IMR-90 (cell line): ENCODE results near the gene POLR1H. TPM values are rescaled to one million over a fixed set of nuclear protein-coding genes. Genes with fewer than 3 reads are reported as not detected.

Experiments
- ATAC-seq: fragments of 200-7000 bp; cut with Tn5 transposase; 2 replicates; pipeline ENCODE4 v1.9.1; 2020; ENCODE audit warnings: low read depth, mild to moderate bottlenecking, moderate library complexity
- BruUV-seq: library from RNA; stranded (reverse); fragments of 400-500 nt; replicated peaks from 2 replicates; lab custom pipeline; 2021; lab: Mats Ljungman, UMichigan
- CTCF ChIA-PET: fragments of 300-600 bp; formaldehyde crosslinking; extraction: SDS; loops from one replicate; lab custom pipeline; 2021; ENCODE audit warnings: antibody characterized with exemption; lab: Yijun Ruan, JAX
- POLR2A ChIA-PET: fragments of 300-600 bp; sonication (Branson Sonifier 250); formaldehyde crosslinking; loops from one replicate; lab custom pipeline; 2022; ENCODE audit warnings: antibody characterized with exemption; ENCODE audit not compliant: unreplicated experiment; lab: Charles Lee
- DNase-seq: peaks from one replicate; pipeline ENCODE4 v3.0.0; 2013
- H2AFZ ChIP-seq: replicated peaks from 2 replicates; pipeline ENCODE3; 2013; ENCODE audit warnings: low read length, mild to moderate bottlenecking; ENCODE audit not compliant: poor library complexity
- H2AK5ac ChIP-seq: 2 replicates; pipeline ENCODE4 v1.6.1; 2013; ENCODE audit warnings: low read depth, low read length, inconsistent platforms
- H2AK9ac ChIP-seq: replicated peaks from 2 replicates; pipeline ENCODE3; 2013; ENCODE audit warnings: mild to moderate bottlenecking, low read depth, low read length, moderate library complexity; ENCODE audit not compliant: poor library complexity
- H2BK120ac ChIP-seq: 2 replicates; pipeline ENCODE4 v1.6.1; 2013; ENCODE audit warnings: low read depth, low read length, inconsistent platforms
- H2BK15ac ChIP-seq: 3 replicates; pipeline ENCODE4 v1.6.1; 2013; ENCODE audit warnings: low read depth, low read length, inconsistent platforms
- H2BK20ac ChIP-seq: 2 replicates; pipeline ENCODE4 v1.6.1; 2013; ENCODE audit warnings: low read depth, mild to moderate bottlenecking, inconsistent platforms, low read length, moderate library complexity
- H2BK5ac ChIP-seq: 2 replicates; pipeline ENCODE4 v1.6.1; 2013; ENCODE audit warnings: mild to moderate bottlenecking, low read depth, low read length, inconsistent platforms; ENCODE audit not compliant: poor library complexity, severe bottlenecking
- H3K14ac ChIP-seq: replicated peaks from 2 replicates; pipeline ENCODE4 v1.6.1; 2013; ENCODE audit warnings: low read depth, low read length, inconsistent platforms
- H3K18ac ChIP-seq: 2 replicates; pipeline ENCODE4 v1.6.1; 2013; ENCODE audit warnings: low read depth, low read length, control low read depth
- H3K23ac ChIP-seq: 2 replicates; pipeline ENCODE4 v1.6.1; 2013; ENCODE audit warnings: low read depth, low read length, inconsistent platforms
- H3K27ac ChIP-seq: 2 replicates; pipeline ENCODE4 v1.5.1; 2013; ENCODE audit warnings: mild to moderate bottlenecking, control low read depth, low read length; ENCODE audit not compliant: insufficient read depth
- H3K27me3 ChIP-seq: 2 replicates; pipeline ENCODE4 v1.6.1; 2013; ENCODE audit warnings: low read length; ENCODE audit not compliant: control insufficient read depth, insufficient read depth
- H3K36me3 ChIP-seq: 2 replicates; pipeline ENCODE4 v1.6.1; 2013; ENCODE audit warnings: low read length, mixed read lengths; ENCODE audit not compliant: control insufficient read depth, insufficient read depth
- H3K4ac ChIP-seq: 2 replicates; pipeline ENCODE4 v1.6.1; 2013; ENCODE audit warnings: low read depth, low read length, inconsistent platforms
- H3K4me1 ChIP-seq: 2 replicates; pipeline ENCODE4 v1.6.1; 2013; ENCODE audit warnings: low read length, mixed read lengths; ENCODE audit not compliant: control insufficient read depth, insufficient read depth
- H3K4me2 ChIP-seq: 2 replicates; pipeline ENCODE4 v1.6.1; 2013; ENCODE audit warnings: low read depth, mild to moderate bottlenecking, control low read depth, low read length, moderate library complexity
- H3K4me3 ChIP-seq: 2 replicates; pipeline ENCODE4 v1.5.1; 2013; ENCODE audit warnings: low read depth, mild to moderate bottlenecking, control low read depth, low read length, moderate library complexity; ENCODE audit not compliant: insufficient read depth
- H3K56ac ChIP-seq: 2 replicates; pipeline ENCODE4 v1.6.1; 2013; ENCODE audit warnings: low read length, inconsistent platforms; ENCODE audit not compliant: insufficient read depth; ENCODE audit errors: extremely low read depth
- H3K79me1 ChIP-seq, 2 experiments: 2 replicates each; pipeline ENCODE4 v1.6.1; 2013; ENCODE audit warnings: low read length in 2 of 2, inconsistent platforms in 1 of 2, low read depth in 1 of 2
- H3K9ac ChIP-seq: 2 replicates; pipeline ENCODE4 v1.6.1; 2013; ENCODE audit warnings: low read depth, low read length, control low read depth
- H3K9me1 ChIP-seq: 2 replicates; pipeline ENCODE4 v1.6.1; 2013; ENCODE audit warnings: low read length, inconsistent platforms; ENCODE audit not compliant: insufficient read depth
- H3K9me3 ChIP-seq: 2 replicates; pipeline ENCODE4 v1.6.1; 2013; ENCODE audit warnings: low read length; ENCODE audit not compliant: control insufficient read depth, insufficient read depth
- H4K20me1 ChIP-seq: 2 replicates; pipeline ENCODE4 v1.6.1; 2013; ENCODE audit warnings: low read length, inconsistent platforms; ENCODE audit not compliant: insufficient read depth
- H4K5ac ChIP-seq: 2 replicates; pipeline ENCODE4 v1.6.1; 2013; ENCODE audit warnings: mild to moderate bottlenecking, low read depth, low read length, control low read depth
- H4K8ac ChIP-seq, 2 experiments: 2 replicates each; pipeline ENCODE4 v1.6.1; 2013; ENCODE audit warnings: low read depth in 2 of 2, low read length in 2 of 2, control low read depth in 1 of 2, inconsistent platforms in 1 of 2
- H4K91ac ChIP-seq: 2 replicates; pipeline ENCODE4 v1.6.1; 2013; ENCODE audit warnings: low read depth, low read length, inconsistent platforms; ENCODE audit not compliant: insufficient read depth
- CEBPB ChIP-seq: IDR thresholded peaks from 2 replicates; pipeline ENCODE4 v1.6.1; 2012; ENCODE audit warnings: low read depth, low read length, improper control_type of control experiment
- CHD1 ChIP-seq: IDR thresholded peaks from 2 replicates; pipeline ENCODE4 v1.6.1; 2012; ENCODE audit warnings: low read depth, low read length, improper control_type of control experiment
- CTCF ChIP-seq: conservative IDR thresholded peaks from 2 replicates; pipeline ENCODE4 v1.5.1; 2012; ENCODE audit warnings: mild to moderate bottlenecking, low read depth, low read length, improper control_type of control experiment
- ELK1 ChIP-seq: fragments of 150-350 bp; IDR thresholded peaks from 2 replicates; pipeline ENCODE4 v1.6.1; 2016; ENCODE audit warnings: low read depth, mild to moderate bottlenecking, low read length, moderate library complexity, borderline replicate concordance
- FOS ChIP-seq: fragments of 150-350 bp; IDR thresholded peaks from 2 replicates; pipeline ENCODE4 v1.6.1; 2016; ENCODE audit warnings: low read depth, low read length
- MAFK ChIP-seq: IDR thresholded peaks from 2 replicates; pipeline ENCODE4 v1.6.1; 2012; ENCODE audit warnings: low read depth, low read length, improper control_type of control experiment
- MAZ ChIP-seq: IDR thresholded peaks from 2 replicates; pipeline ENCODE4 v1.6.1; 2012; ENCODE audit warnings: low read depth, mild to moderate bottlenecking, low read length, improper control_type of control experiment, moderate library complexity, borderline replicate concordance
- NFE2L2 ChIP-seq: fragments of 150-350 bp; IDR thresholded peaks from 2 replicates; pipeline ENCODE4 v1.6.1; 2016; ENCODE audit warnings: low read depth, mild to moderate bottlenecking, low read length
- POLR2A ChIP-seq: IDR thresholded peaks from 2 replicates; pipeline ENCODE4 v1.6.1; 2012; ENCODE audit warnings: mild to moderate bottlenecking, low read depth, low read length
- RAD21 ChIP-seq: IDR thresholded peaks from 2 replicates; pipeline ENCODE4 v1.6.1; 2012; ENCODE audit warnings: low read length, improper control_type of control experiment
- USF2 ChIP-seq: fragments of 150-350 bp; IDR thresholded peaks from 2 replicates; pipeline ENCODE4 v1.6.1; 2017; ENCODE audit warnings: mild to moderate bottlenecking, antibody characterized with exemption, low read length, low read depth
- WGBS, 2 experiments: methylation state at CpG; one replicate each; pipeline versions ENCODE4 v1.1.5 to v1.1.7; 2013; ENCODE audit warnings: missing lambda C conversion rate in 2 of 2; ENCODE audit not compliant: insufficient read length in 1 of 2; ENCODE audit errors: extremely low coverage in 2 of 2; 5-methylcytosine and 5-hydroxymethylcytosine counted together
- dilution Hi-C: fragments of 300-500 bp; cut with HindIII; formaldehyde crosslinking; loops from one replicate; pipeline ENCODE4 v1.14.3; 2018; ENCODE audit warnings: low sequenced_read_pairs; ENCODE audit not compliant: unreplicated experiment
- in situ Hi-C: fragments of 300-500 bp; cut with MboI; formaldehyde crosslinking; loops from 3 replicates; pipeline ENCODE4 v1.14.3; 2019; ENCODE audit warnings: low sequenced_read_pairs, inconsistent platforms, mixed read lengths
- intact Hi-C: fragments of 100-400 bp; cut with micrococcal nuclease; formaldehyde crosslinking; loops from 2 replicates; pipeline ENCODE4 v1.10.0; 2022
- polyA plus RNA-seq, 3 experiments: library from polyadenylated mRNA; depleted of rRNA; stranded (reverse); fragments of >200 nt; gene quantifications; 2 replicates each; pipeline ENCODE4 v1.2.3, GENCODE V29; 2012; ENCODE audit warnings: low replicate concordance in 1 of 3
- total RNA-seq: library from RNA; depleted of rRNA; stranded (reverse); fragments of >200 nt; gene quantifications from 2 replicates; pipeline ENCODE4 v1.2.3, GENCODE V29; 2012

POLR1H gene
- total and polyA plus RNA-seq, 2 of the 4 experiments (the other 2 are of a cell fraction): 24.6 to 34.6 TPM

GRCh38 chr6:30063315-30063714 is 2.2 kb downstream of the POLR1H start:
- H4K8ac ChIP-seq: no peak overlapping the region
- no peak for TF ChIP-seq CTCF
- TF ChIP-seq NFE2L2: no peak
- no peak for TF ChIP-seq RAD21
- no peak for TF ChIP-seq MAFK
- TF ChIP-seq ELK1: no peak
- no peak for TF ChIP-seq MAZ
- no peak for TF ChIP-seq CEBPB
- TF ChIP-seq FOS: no peak
- no peak for TF ChIP-seq CHD1
- TF ChIP-seq POLR2A: no peak
- no peak for TF ChIP-seq USF2
- dilution Hi-C loops (no loop called here), in situ Hi-C loops (no loop called here), intact Hi-C loops (no loop called here)
- no CpG with 5 or more reads among the region's 2 CpGs for WGBS, 2 experiments
- no peaks in the 10 kb centered on the region for H3K27me3 ChIP-seq
- H4K5ac ChIP-seq: no peak overlapping the region
- H3K9ac ChIP-seq: no peak overlapping the region
- H3K14ac ChIP-seq: no peak overlapping the region
- no peak overlapping the region for H3K18ac ChIP-seq
- peaks cover 5% of the 10 kb centered on the region for H3K9me1 ChIP-seq
- peaks cover 3% of the 10 kb centered on the region for H3K4me1 ChIP-seq
- DNase-seq (no peak), ATAC-seq (no peak)
- CTCF ChIA-PET: no interaction called here
- H2BK20ac ChIP-seq: no peak overlapping the region
- no peaks in the 10 kb centered on the region for H3K9me3 ChIP-seq
- H2BK5ac ChIP-seq: no peak overlapping the region
- H2AK5ac ChIP-seq: no peak overlapping the region
- H3K23ac ChIP-seq: no peak overlapping the region
- H3K27ac ChIP-seq: no peak overlapping the region
- H2BK15ac ChIP-seq: no peak overlapping the region
- H4K91ac ChIP-seq: no peak overlapping the region
- H3K4me3 ChIP-seq: no peak overlapping the region
- no peak overlapping the region for H3K56ac ChIP-seq
- peaks cover 28 to 43% of the 10 kb centered on the region in 2 experiments for H3K79me1 ChIP-seq
- H3K4me2 ChIP-seq: no peak overlapping the region
- no peak overlapping the region for H2BK120ac ChIP-seq
- no TSS peak for BruUV-seq
- no peaks in the 10 kb centered on the region for H4K20me1 ChIP-seq
- H2AFZ ChIP-seq: no peak overlapping the region
- H3K36me3 ChIP-seq: no peaks in the 10 kb centered on the region
- H2AK9ac ChIP-seq: no peak overlapping the region
- H3K4ac ChIP-seq: no peak overlapping the region
- POLR2A ChIA-PET: no interaction called here
